GM21786 (cell line): Measurements from ENCODE around the gene RAD51B.

Experiments
- ATAC-seq: cut with Tn5 transposase; IDR thresholded peaks from one replicate; pipeline ENCODE4 v1.9.1; 2021; ENCODE audit not compliant: unreplicated experiment

RAD51B gene

GRCh38 chr14:68262567-68262966 lies 443.0 kb downstream of the RAD51B start:
- ATAC-seq = no peak

- ATAC-seq = no peak
Observed at GRCh38 chr14:68263563-68264259, 444.1 kb downstream of the RAD51B start.

GRCh38 chr14:68264260-68264569 lies 444.6 kb downstream of the RAD51B start:
- ATAC-seq = no peak

GRCh38 chr14:68266998-68267397 lies 447.4 kb downstream of the RAD51B start:
- no peak for ATAC-seq

GRCh38 chr14:68268197-68268596 lies 448.6 kb downstream of the RAD51B start:
- ATAC-seq = peak; percentile 70

- ATAC-seq = no peak
Observed at GRCh38 chr14:68268719-68269118, 449.1 kb downstream of the RAD51B start.

- ATAC-seq = no peak
Observed at GRCh38 chr14:68269136-68269927, 449.8 kb downstream of the RAD51B start.

GRCh38 chr14:68270342-68270741 lies 450.8 kb downstream of the RAD51B start:
- ATAC-seq = no peak

- ATAC-seq = no peak
Observed at GRCh38 chr14:68271913-68272391, 452.4 kb downstream of the RAD51B start.

- no peak for ATAC-seq
Observed at GRCh38 chr14:68273413-68273812, 453.8 kb downstream of the RAD51B start.

GRCh38 chr14:68274725-68275124 lies 455.1 kb downstream of the RAD51B start:
- ATAC-seq = no peak

GRCh38 chr14:68278576-68279436 lies 459.2 kb downstream of the RAD51B start:
- no peak for ATAC-seq

- ATAC-seq = no peak
Observed at GRCh38 chr14:68279437-68279720, 459.8 kb downstream of the RAD51B start.

- ATAC-seq = peak; percentile 39
Observed at GRCh38 chr14:68279777-68280233, 460.2 kb downstream of the RAD51B start.

- ATAC-seq = no peak
Observed at GRCh38 chr14:68281497-68281896, 461.9 kb downstream of the RAD51B start.

GRCh38 chr14:68282479-68283377 lies 463.1 kb downstream of the RAD51B start:
- ATAC-seq = peak; percentile 28

GRCh38 chr14:68283378-68284123 lies 464.0 kb downstream of the RAD51B start:
- ATAC-seq = peak; percentile 33

GRCh38 chr14:68284333-68284732 lies 464.8 kb downstream of the RAD51B start:
- no peak for ATAC-seq

- no peak for ATAC-seq
Observed at GRCh38 chr14:68284834-68285233, 465.3 kb downstream of the RAD51B start.
